HepG2 (cell line): ENCODE measurements around the gene PPIP5K1. TPM values are rescaled to one million over a fixed set of nuclear protein-coding genes. Genes with fewer than 3 reads are reported as not detected.
A peak's percentile ranks its signal among the peaks of the same experiment; 100 is the strongest.
"Not testable (repeated sequence)": the region's sequence is repeated elsewhere in the genome, so short reads cannot be mapped to it uniquely, and the experiment has no call there.

Source experiments
- ATAC-seq: fragments of 200-7000 bp; cut with Tn5 transposase; 3 replicates; pipeline ENCODE4 v1.9.1; 2020; ENCODE audit warnings: mild to moderate bottlenecking, moderate library complexity
- BruUV-seq: library from RNA; stranded (reverse); fragments of 400-500 nt; replicated peaks from 2 replicates; lab custom pipeline; 2021; lab: Mats Ljungman, UMichigan
- CTCF ChIA-PET: fragments of 300-600 bp; formaldehyde crosslinking; extraction: SDS; loops from one replicate; lab custom pipeline; 2021; ENCODE audit warnings: low total read pairs, inconsistent platforms, low intra/inter-chr PET ratio; lab: Yijun Ruan, JAX
- POLR2A ChIA-PET: fragments of 350-600 bp; sonication (Branson Sonifier 250); formaldehyde crosslinking; loops from one replicate; lab custom pipeline; 2020; ENCODE audit warnings: antibody characterized with exemption, inconsistent platforms; lab: Yijun Ruan, JAX
- DNase-seq: peaks from one replicate; pipeline ENCODE4 v3.0.0-alpha.2; 2015; ENCODE audit warnings: low spot score
- FAIRE-seq: peaks from 3 replicates; lab custom pipeline; 2011; peaks lifted over from hg19 to GRCh38; lab: Jason Lieb, UNC
- H2AFZ ChIP-seq: one replicate; pipeline ENCODE4 v1.6.1; 2011; ENCODE audit warnings: low read length, inconsistent platforms
- H3K27ac ChIP-seq: fragments of 300-600 bp; 3 replicates; pipeline ENCODE4 v1.8.0; 2011; ENCODE audit warnings: mixed run types, mild to moderate bottlenecking, mixed read lengths, low read length, inconsistent platforms; ENCODE audit not compliant: insufficient read depth; ENCODE audit errors: extremely low read length
- H3K27me3 ChIP-seq, 2 experiments: fragments of 200-600 bp in 1 of 2; 2 replicates in 1 of 2; 3 replicates in 1 of 2; pipeline versions ENCODE4 v1.6.0 to v1.8.0; 2011; ENCODE audit warnings: low read length in 2 of 2, mild to moderate bottlenecking in 2 of 2, moderate library complexity in 2 of 2, inconsistent platforms in 1 of 2; ENCODE audit not compliant: insufficient read depth in 2 of 2, control insufficient read depth in 1 of 2
- H3K36me3 ChIP-seq, 2 experiments: fragments of 200-600 bp in 1 of 2; replicated peaks in 1 of 2; 2 replicates in 1 of 2; 3 replicates in 1 of 2; pipeline versions ENCODE4 v1.5.1 to v1.8.0; 2011; ENCODE audit warnings: low read length in 2 of 2, inconsistent platforms in 1 of 2; ENCODE audit not compliant: insufficient read depth in 2 of 2, control insufficient read depth in 1 of 2
- H3K4me1 ChIP-seq: 2 replicates; pipeline ENCODE4 v1.5.1; 2012; ENCODE audit warnings: low read length, inconsistent platforms; ENCODE audit not compliant: insufficient read depth
- H3K4me2 ChIP-seq: 2 replicates; pipeline ENCODE4 v1.6.0; 2011; ENCODE audit warnings: low read depth, low read length, inconsistent platforms
- H3K4me3 ChIP-seq, 3 experiments: fragments of 200-600 bp in 1 of 3; sonication (generic), shearing (Covaris generic) in 1 of 3; replicated peaks in 1 of 3; 2 replicates each; pipeline ENCODE4 v1.5.1; 2011 to 2016; ENCODE audit warnings: low read length in 3 of 3, inconsistent platforms in 2 of 3, low read depth in 2 of 3, mild to moderate bottlenecking in 2 of 3, control low read depth in 1 of 3, mixed read lengths in 1 of 3; ENCODE audit not compliant: insufficient read depth in 1 of 3
- H3K79me2 ChIP-seq: one replicate; pipeline ENCODE4 v1.6.1; 2011; ENCODE audit warnings: low read length, inconsistent platforms; ENCODE audit not compliant: insufficient read depth
- H3K9ac ChIP-seq: 2 replicates; pipeline ENCODE4 v1.6.0; 2011; ENCODE audit warnings: mild to moderate bottlenecking, low read depth, low read length, inconsistent platforms; ENCODE audit not compliant: insufficient read depth
- H3K9me3 ChIP-seq: 2 replicates; pipeline ENCODE4 v1.5.1; 2012; ENCODE audit warnings: mild to moderate bottlenecking, low read length
- H4K20me1 ChIP-seq: 2 replicates; pipeline ENCODE4 v1.6.0; 2011; ENCODE audit warnings: inconsistent platforms, mild to moderate bottlenecking, low read length, moderate library complexity; ENCODE audit not compliant: insufficient read depth
- ZNF264 ChIP-seq: sonication (generic); formaldehyde crosslinking; IDR thresholded peaks from 2 replicates; pipeline ENCODE4 v1.4.0; 2020; ENCODE audit warnings: missing genetic modification reagents
- WGBS: methylation state at CpG from one replicate; pipeline ENCODE4 v1.1.6; 2017; ENCODE audit warnings: low lambda C conversion rate; 5-methylcytosine and 5-hydroxymethylcytosine counted together
- in situ Hi-C: cut with HindIII; loops from 2 replicates; pipeline ENCODE4 v1.10.0; 2017; ENCODE audit warnings: low pct_unique_long_range_greater_than_20kb; ENCODE audit not compliant: extremely low pct_ligation_motif_present
- intact Hi-C: fragments of 100-400 bp; cut with micrococcal nuclease; formaldehyde crosslinking; loops from one replicate; pipeline ENCODE4 v1.10.0; 2022; ENCODE audit not compliant: unreplicated experiment
- polyA plus RNA-seq, 8 experiments: library from polyadenylated mRNA; depleted of rRNA in 3 of 8; stranded (reverse) in 7 of 8; unstranded in 1 of 8; fragments of >200 nt; fragmentation: Illumina TruSeq in 4 of 8; extraction: Trizol in 4 of 8; gene quantifications; 2 replicates each; pipeline versions ENCODE4 v1.2.1 to v1.2.3, GENCODE V29; 2011 to 2016; ENCODE audit warnings: low read depth in 4 of 8, missing spikeins in 1 of 8, mixed read lengths in 1 of 8; ENCODE audit not compliant: insufficient read depth in 1 of 8
- total RNA-seq, 5 experiments: library from RNA; depleted of rRNA; stranded (reverse); fragments of >200 nt; fragmentation: Illumina TruSeq; extraction: Trizol; gene quantifications; 2 replicates each; pipeline ENCODE4 v1.2.3, GENCODE V29; 2016; ENCODE audit warnings: low read depth in 1 of 5

PPIP5K1 gene
- total and polyA plus RNA-seq, 2 of the 13 experiments (the other 11 are each of a cell fraction or from before 2014, with no cell fraction given) = 9.9 to 10.9 TPM

- Histone ChIP-seq H3K36me3 (no peaks in the 10 kb centered on the region), H2AFZ (no peak overlapping the region), H4K20me1 (no peaks in the 10 kb centered on the region), H3K27ac (no peak overlapping the region), H3K27me3 (no peaks in the 10 kb centered on the region), H3K4me1 (no peaks in the 10 kb centered on the region), H3K4me3 (no peak overlapping the region), H3K4me2 (no peak overlapping the region), H3K79me2 (no peaks in the 10 kb centered on the region), H3K9ac (no peak overlapping the region), H3K9me3 (no peaks in the 10 kb centered on the region)
- no peak for TF ChIP-seq ZNF264 (CRISPR knock-in tag)
- no TSS peak for BruUV-seq
- 0% methylated on average over 5 of the region's 5 CpGs for WGBS
- no peak for ATAC-seq
- intact Hi-C loops = no loop called here
- in situ Hi-C loops = no loop called here
- DNase-seq = no peak
- ChIA-PET CTCF (no interaction called here), POLR2A (no interaction called here)
- no peak for FAIRE-seq
Measured at GRCh38 chr15:43625106-43625505, 35.1 kb upstream of the PPIP5K1 start.

DNA sequence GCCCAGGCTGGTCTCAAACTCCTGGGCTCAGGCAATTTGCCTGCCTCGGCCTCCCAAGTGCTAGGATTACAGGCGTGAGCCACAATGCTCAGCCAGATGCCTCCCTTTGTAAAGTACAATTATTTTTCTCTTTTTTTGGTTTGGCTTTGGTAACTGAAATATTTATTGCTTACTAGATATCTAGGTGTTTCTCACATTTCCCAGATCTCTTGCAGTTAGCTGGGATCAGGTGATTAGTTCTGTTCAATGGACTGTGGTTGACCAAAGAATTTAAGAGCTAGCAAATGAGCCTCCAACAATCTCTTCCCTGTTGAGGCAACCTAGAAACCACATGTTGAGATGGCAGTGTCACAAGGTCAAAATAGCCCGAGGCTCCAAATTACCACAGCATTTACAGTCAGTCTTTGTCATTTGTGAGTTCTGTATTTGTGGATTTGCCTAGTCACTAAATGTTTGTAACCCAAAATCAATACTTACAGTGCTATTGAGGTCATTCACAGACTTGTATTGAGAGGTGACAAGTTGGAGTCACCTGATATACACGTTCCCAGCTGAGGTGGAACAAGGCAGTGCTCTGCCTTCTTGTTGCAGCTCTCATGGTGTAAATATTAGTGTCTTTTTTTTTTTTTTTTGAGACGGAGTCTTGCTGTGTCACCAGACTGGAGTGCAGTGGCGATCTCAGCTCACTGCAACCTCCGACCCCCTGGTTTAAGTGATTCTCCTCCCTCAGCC lies 32.2 kb upstream of the PPIP5K1 start:
- peak; percentile 51 for FAIRE-seq
- in situ Hi-C loops, H3K27me3 ChIP-seq, H3K4me1 ChIP-seq, H4K20me1 ChIP-seq, H3K4me2 ChIP-seq, BruUV-seq, H3K4me3 ChIP-seq, intact Hi-C loops, H3K36me3 ChIP-seq, H3K9ac ChIP-seq, H3K79me2 ChIP-seq, H2AFZ ChIP-seq, CTCF ChIA-PET, POLR2A ChIA-PET, H3K27ac ChIP-seq, DNase-seq, H3K9me3 ChIP-seq: not testable (repeated sequence)
- WGBS = 3% methylated on average over 5 of the region's 7 CpGs
- peak; percentile 77 for ATAC-seq

- H3K9me3 ChIP-seq, H4K20me1 ChIP-seq, H3K79me2 ChIP-seq, H2AFZ ChIP-seq, H3K27me3 ChIP-seq, H3K27ac ChIP-seq, H3K9ac ChIP-seq, H3K4me2 ChIP-seq, H3K4me3 ChIP-seq, POLR2A ChIA-PET, DNase-seq, intact Hi-C loops, in situ Hi-C loops, FAIRE-seq, CTCF ChIA-PET, ATAC-seq, H3K4me1 ChIP-seq, BruUV-seq, H3K36me3 ChIP-seq: not testable (repeated sequence)
- no CpG with 5 or more reads among the region's 2 CpGs for WGBS
Measured at GRCh38 chr15:43618700-43619099, 28.7 kb upstream of the PPIP5K1 start, which contains the start of gene STRC. Gene STRC, minus strand, starts transcription at chr15:43618800. Its CDS starts 78 bp downstream, at chr15:43618722.

GRCh38 chr15:43617750-43618149 lies 27.7 kb upstream of the PPIP5K1 start:
- intact Hi-C loops, H3K9me3 ChIP-seq, FAIRE-seq, H3K4me3 ChIP-seq, POLR2A ChIA-PET, H2AFZ ChIP-seq, BruUV-seq, H3K4me2 ChIP-seq, DNase-seq, CTCF ChIA-PET, H4K20me1 ChIP-seq, H3K79me2 ChIP-seq, H3K27ac ChIP-seq, H3K4me1 ChIP-seq, in situ Hi-C loops, H3K27me3 ChIP-seq, H3K36me3 ChIP-seq, H3K9ac ChIP-seq, ATAC-seq: not testable (repeated sequence)
- no CpG with 5 or more reads among the region's 8 CpGs for WGBS
